ENCODE results near the gene PIPOX.

PIPOX gene

DNA sequence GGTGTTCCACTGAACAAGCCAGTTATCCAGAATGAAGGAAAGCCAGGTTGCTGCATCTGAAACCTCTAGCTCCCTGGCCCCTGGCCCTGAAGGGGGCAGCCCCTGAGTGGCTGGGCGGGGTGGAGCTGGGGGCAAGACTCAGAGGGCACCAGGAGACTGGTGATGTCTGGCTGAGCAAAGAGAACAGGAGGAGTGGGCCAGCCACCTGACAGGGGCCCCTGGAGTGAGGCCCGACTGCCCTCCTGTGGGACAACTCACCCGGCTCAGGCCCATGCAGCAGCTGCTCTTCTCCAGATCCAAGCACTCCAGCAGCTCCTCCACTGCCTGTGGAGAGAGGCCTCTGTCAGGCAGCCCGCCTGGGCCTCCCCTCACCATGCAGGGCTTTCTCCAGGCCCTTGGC, 60.4 kb downstream of the PIPOX start:
- no peak for DNase-seq

All from eye (tissue), 1 donor.